PC-3 (cell line): ENCODE results near the gene NLGN2. TPM values are rescaled to one million over a fixed set of nuclear protein-coding genes. Genes with fewer than 3 reads are reported as not detected.

Experiments used
- ATAC-seq: fragments of 200-7000 bp; cut with Tn5 transposase; 2 replicates; pipeline ENCODE4 v1.9.1; 2020; ENCODE audit warnings: mild to moderate bottlenecking, moderate library complexity
- BruUV-seq: library from RNA; stranded (reverse); fragments of 400-500 nt; replicated peaks from 2 replicates; lab custom pipeline; 2021; lab: Mats Ljungman, UMichigan
- CTCF ChIA-PET: fragments of 300-600 bp; sonication (Branson Sonifier 250); formaldehyde crosslinking; loops from one replicate; lab custom pipeline; 2022; ENCODE audit warnings: antibody characterized with exemption; lab: Charles Lee
- POLR2A ChIA-PET: fragments of 300-600 bp; sonication (Branson Sonifier 250); formaldehyde crosslinking; loops from one replicate; lab custom pipeline; 2022; ENCODE audit warnings: antibody characterized with exemption; ENCODE audit not compliant: unreplicated experiment; lab: Charles Lee
- DNase-seq: peaks from one replicate; pipeline ENCODE4 v3.0.0-alpha.2; 2015
- H2AFZ ChIP-seq: fragments of 300-600 bp; sonication (generic); 2 replicates; pipeline ENCODE4 v1.6.0; 2016; ENCODE audit warnings: antibody characterized with exemption, low read length
- H3F3A ChIP-seq: fragments of 300-600 bp; sonication (generic); one replicate; pipeline ENCODE4 v1.6.0; 2017; ENCODE audit warnings: antibody characterized with exemption, low read length, control low read depth, mild to moderate bottlenecking; ENCODE audit not compliant: unreplicated experiment
- H3K27ac ChIP-seq: fragments of 300-600 bp; sonication (generic); 2 replicates; pipeline ENCODE4 v1.5.1; 2016; ENCODE audit warnings: mild to moderate bottlenecking, low read length
- H3K27me3 ChIP-seq: fragments of 300-600 bp; sonication (generic); 2 replicates; pipeline ENCODE4 v1.6.1; 2016; ENCODE audit warnings: low read length, mixed read lengths
- H3K36me3 ChIP-seq: fragments of 300-600 bp; sonication (generic); 2 replicates; pipeline ENCODE4 v1.6.1; 2016; ENCODE audit warnings: low read depth, mixed run types, low read length, mixed read lengths
- H3K4me1 ChIP-seq: fragments of 300-600 bp; sonication (generic); 2 replicates; pipeline ENCODE4 v1.5.1; 2016; ENCODE audit warnings: low read length; ENCODE audit not compliant: insufficient read depth
- H3K4me2 ChIP-seq: fragments of 300-600 bp; sonication (generic); 2 replicates; pipeline ENCODE4 v1.6.0; 2016; ENCODE audit warnings: low read length
- H3K4me3 ChIP-seq: fragments of 300-600 bp; sonication (generic); 2 replicates; pipeline ENCODE4 v1.5.1; 2016; ENCODE audit warnings: mild to moderate bottlenecking, low read length, mixed read lengths
- H3K79me2 ChIP-seq: fragments of 300-600 bp; sonication (generic); 2 replicates; pipeline ENCODE4 v1.6.1; 2017; ENCODE audit warnings: low read length, mixed read lengths
- H3K9ac ChIP-seq: fragments of 300-600 bp; sonication (generic); 2 replicates; pipeline ENCODE4 v1.6.0; 2016; ENCODE audit warnings: mild to moderate bottlenecking, low read length
- H3K9me2 ChIP-seq: fragments of 300-600 bp; sonication (generic); replicated peaks from 2 replicates; pipeline ENCODE4 v1.6.1; 2016; ENCODE audit warnings: mixed run types, low read length, mixed read lengths
- H3K9me3 ChIP-seq: fragments of 300-600 bp; sonication (generic); 2 replicates; pipeline ENCODE4 v1.6.1; 2016; ENCODE audit warnings: low read length, mixed read lengths
- H4K20me1 ChIP-seq: fragments of 300-600 bp; sonication (generic); 2 replicates; pipeline ENCODE4 v1.6.1; 2016; ENCODE audit warnings: low read length, mixed read lengths
- CTCF ChIP-seq: fragments of 300-600 bp; sonication (generic); conservative IDR thresholded peaks from 2 replicates; pipeline ENCODE4 v1.5.1; 2017; ENCODE audit warnings: antibody characterized with exemption, low read depth, mild to moderate bottlenecking, low read length
- EZH2 ChIP-seq: fragments of 300-600 bp; sonication (generic); IDR thresholded peaks from one replicate; pipeline ENCODE4 v1.6.1; 2017; ENCODE audit warnings: antibody characterized with exemption, mild to moderate bottlenecking, low read length; ENCODE audit not compliant: unreplicated experiment
- EZH2phosphoT487 ChIP-seq: fragments of 300-600 bp; sonication (generic); IDR thresholded peaks from 2 replicates; pipeline ENCODE4 v1.6.1; 2018; ENCODE audit warnings: mild to moderate bottlenecking, antibody characterized with exemption, low read length, borderline replicate concordance
- intact Hi-C: fragments of 100-400 bp; cut with micrococcal nuclease; formaldehyde crosslinking; loops from 2 replicates; pipeline ENCODE4 v1.9.0; 2023
- total RNA-seq: library from RNA; depleted of rRNA; stranded (reverse); fragments of >200 nt; gene quantifications from 2 replicates; pipeline ENCODE4 v1.2.3, GENCODE V29; 2014; rRNA removed

NLGN2 gene
- total RNA-seq, 1 experiment from 2014 or later = 7.4 TPM

GRCh38 chr17:7468290-7468689 lies 60.6 kb downstream of the NLGN2 start:
- ChIA-PET CTCF (no interaction called here), POLR2A (no interaction called here)
- Histone ChIP-seq H3K36me3 (no peaks in the 10 kb centered on the region; the same call in 1 of the 2 replicates), H3K9me2 (no peaks in the 10 kb centered on the region), H3K9ac (no peak overlapping the region), H3K4me3 (no peak overlapping the region), H3K4me1 (no peaks in the 10 kb centered on the region), H4K20me1 (no peaks in the 10 kb centered on the region), H3K4me2 (no peak overlapping the region), H3K27me3 (no peaks in the 10 kb centered on the region), H3K79me2 (peaks cover 20% of the 10 kb centered on the region; the same call in 1 of the 2 replicates), H3K27ac (no peak overlapping the region), H2AFZ (no peak overlapping the region), H3F3A (no peaks in the 10 kb centered on the region), H3K9me3 (no peaks in the 10 kb centered on the region)
- intact Hi-C loops = no loop called here
- no peak for TF ChIP-seq CTCF
- no peak for TF ChIP-seq EZH2
- TF ChIP-seq EZH2phosphoT487 = no peak
- BruUV-seq = no TSS peak
- ATAC-seq = no peak
- DNase-seq = no peak

- CTCF ChIA-PET = no interaction called here
- Histone ChIP-seq H3K79me2 (peaks cover 27% of the 10 kb centered on the region), H3K4me2 (no peak overlapping the region), H3K27me3 (no peaks in the 10 kb centered on the region), H3K9me2 (no peaks in the 10 kb centered on the region), H3F3A (no peaks in the 10 kb centered on the region), H3K36me3 (no peaks in the 10 kb centered on the region), H2AFZ (no peak overlapping the region), H3K4me3 (no peak overlapping the region), H3K4me1 (no peaks in the 10 kb centered on the region), H4K20me1 (no peaks in the 10 kb centered on the region), H3K27ac (no peak overlapping the region), H3K9ac (no peak overlapping the region), H3K9me3 (no peaks in the 10 kb centered on the region)
- ATAC-seq (no peak), DNase-seq (no peak)
- no peak for TF ChIP-seq EZH2
- no peak for TF ChIP-seq EZH2phosphoT487
- TF ChIP-seq CTCF = no peak
- intact Hi-C loops = no loop called here
- POLR2A ChIA-PET = no interaction called here
- BruUV-seq = no TSS peak
These were observed 61.3 kb downstream of the NLGN2 start for GRCh38 chr17:7468804-7469389.

Other genes starting within 250 kb of the NLGN2 start
- gene ASGR1, start 228.5 kb upstream of the NLGN2 start, total RNA-seq = 0.95 and 2.2 TPM in 2 replicates
- gene DLG4, start 188.0 kb upstream of the NLGN2 start, total RNA-seq = 6.5 and 12.8 TPM in 2 replicates
- gene ACADVL, start 187.9 kb upstream of the NLGN2 start, total RNA-seq = 558 and 646 TPM in 2 replicates
- gene DVL2, start 173.3 kb upstream of the NLGN2 start, total RNA-seq = 36.9 and 65.7 TPM in 2 replicates
- gene PHF23, start 168.4 kb upstream of the NLGN2 start, total RNA-seq = 20.8 and 32.7 TPM in 2 replicates
- 88.2 and 103 TPM in 2 replicates for gene GABARAP, start 165.4 kb upstream of the NLGN2 start, total RNA-seq
- gene CTDNEP1, start 156.1 kb upstream of the NLGN2 start, total RNA-seq = 52.4 and 68.5 TPM in 2 replicates
- 60.5 and 67.5 TPM in 2 replicates for gene ELP5, start 155.6 kb upstream of the NLGN2 start, total RNA-seq
- 147 and 180 TPM in 2 replicates for gene CLDN7, start 145.4 kb upstream of the NLGN2 start, total RNA-seq
- 0.29 TPM in 1 of 2 replicates, not detected in the other for gene SLC2A4, start 126.1 kb upstream of the NLGN2 start, total RNA-seq
- gene YBX2, start 113.2 kb upstream of the NLGN2 start, total RNA-seq = 1.1 and 1.4 TPM in 2 replicates
- gene EIF5A, start 100.2 kb upstream of the NLGN2 start, total RNA-seq = 1,140 and 1,203 TPM in 2 replicates
- 30.8 and 45.8 TPM in 2 replicates for gene GPS2, start 92.5 kb upstream of the NLGN2 start, total RNA-seq
- 21.4 and 27.7 TPM in 2 replicates for gene NEURL4, start 78.5 kb upstream of the NLGN2 start, total RNA-seq
- not detected in 2 replicates for gene ACAP1, start 71.3 kb upstream of the NLGN2 start, total RNA-seq
- gene KCTD11, start 55.7 kb upstream of the NLGN2 start, total RNA-seq = 7.0 and 7.6 TPM in 2 replicates
- gene TMEM95, start 52.7 kb upstream of the NLGN2 start, total RNA-seq = not detected in 2 replicates
- gene TNK1, start 26.8 kb upstream of the NLGN2 start, total RNA-seq = 10.8 and 13.5 TPM in 2 replicates
- gene PLSCR3, start 13.3 kb upstream of the NLGN2 start, total RNA-seq = 53.8 and 62.7 TPM in 2 replicates
- 56.6 and 82.4 TPM in 2 replicates for gene TMEM256, start 3.7 kb upstream of the NLGN2 start, total RNA-seq
- gene SPEM1, start 12.5 kb downstream of the NLGN2 start, total RNA-seq = not detected in 2 replicates
- not detected in 2 replicates for gene SPEM2, start 17.8 kb downstream of the NLGN2 start, total RNA-seq
- not detected in 2 replicates for gene SPEM3, start 21.0 kb downstream of the NLGN2 start, total RNA-seq
- gene TMEM102, start 27.6 kb downstream of the NLGN2 start, total RNA-seq = 14.0 and 17.9 TPM in 2 replicates
- gene FGF11, start 31.7 kb downstream of the NLGN2 start, total RNA-seq = 0.69 and 1.0 TPM in 2 replicates
- gene CHRNB1, start 37.2 kb downstream of the NLGN2 start, total RNA-seq = 2.1 and 2.9 TPM in 2 replicates
- 14.7 and 18.4 TPM in 2 replicates for gene ZBTB4, start 71.8 kb downstream of the NLGN2 start, total RNA-seq
- gene SLC35G6, start 73.6 kb downstream of the NLGN2 start, total RNA-seq = not detected in 2 replicates
- 47.1 and 95.7 TPM in 2 replicates for gene POLR2A, start 76.5 kb downstream of the NLGN2 start, total RNA-seq
- 15.2 and 24.2 TPM in 2 replicates for gene TNFSF12, start 141.2 kb downstream of the NLGN2 start, total RNA-seq
- 3.6 and 5.2 TPM in 2 replicates for gene TNFSF13, start 150.9 kb downstream of the NLGN2 start, total RNA-seq
- 82.8 and 88.7 TPM in 2 replicates for gene SENP3, start 154.1 kb downstream of the NLGN2 start, total RNA-seq
- 30.2 and 32.4 TPM in 2 replicates for gene CD68, start 171.8 kb downstream of the NLGN2 start, total RNA-seq
- 71.0 and 94.1 TPM in 2 replicates for gene MPDU1, start 176.0 kb downstream of the NLGN2 start, total RNA-seq
- gene SOX15, start 182.2 kb downstream of the NLGN2 start, total RNA-seq = 6.3 and 7.0 TPM in 2 replicates
- gene FXR2, start 207.1 kb downstream of the NLGN2 start, total RNA-seq = 51.4 and 67.2 TPM in 2 replicates
- 27.6 and 33.1 TPM in 2 replicates for gene SAT2, start 220.0 kb downstream of the NLGN2 start, total RNA-seq
- gene SHBG, start 222.3 kb downstream of the NLGN2 start, total RNA-seq = not detected in 2 replicates
- not detected in 2 replicates for gene ATP1B2, start 243.1 kb downstream of the NLGN2 start, total RNA-seq